T-cell (primary cell): ENCODE data around the gene ERF. TPM values are rescaled to one million over a fixed set of nuclear protein-coding genes. Genes with fewer than 3 reads are reported as not detected.
A peak's percentile ranks its signal among the peaks of the same experiment; 100 is the strongest.

ENCODE experiments used
- ATAC-seq, 4 experiments: fragments of 200-7000 bp in 3 of 4; fragments of 150-1000 bp in 1 of 4; cut with Tn5 transposase; replicated peaks in 1 of 4; 1 replicate in 3 of 4; 2 replicates in 1 of 4; pipeline ENCODE4 v1.10.0; 2021; ENCODE audit warnings: moderate library complexity in 3 of 4, mild to moderate bottlenecking in 2 of 4, moderate number of reproducible peaks in 1 of 4
- CTCF ChIA-PET, 2 donors: fragments of 300-600 bp; sonication (Branson Sonifier 250); formaldehyde crosslinking; loops; one replicate each; lab custom pipeline; 2022; ENCODE audit warnings: antibody characterized with exemption in 2 of 2; lab: Charles Lee
- POLR2A ChIA-PET, 2 donors: fragments of 300-600 bp; sonication (Branson Sonifier 250); formaldehyde crosslinking; loops; one replicate each; lab custom pipeline; 2022; ENCODE audit warnings: antibody characterized with exemption in 2 of 2; lab: Charles Lee
- DNase-seq, 35 experiments: peaks; one replicate each; pipeline versions ENCODE4 v3.0.0 to v3.0.0-alpha.2; 2013 to 2023
- H3K27ac ChIP-seq: one replicate; pipeline ENCODE4 v1.5.1; 2013; ENCODE audit warnings: low read length
- H3K27me3 ChIP-seq, 2 experiments: replicated peaks in 1 of 2; 1 replicate in 1 of 2; 2 replicates in 1 of 2; pipeline versions ENCODE4 v1.6.1 to v1.7.0; 2013; ENCODE audit warnings: low read length in 1 of 2, mixed read lengths in 1 of 2; ENCODE audit not compliant: control insufficient read depth in 2 of 2, insufficient read depth in 2 of 2; ENCODE audit errors: extremely low read depth in 1 of 2
- H3K36me3 ChIP-seq, 2 donors: 1 replicate in 1 of 2; 2 replicates in 1 of 2; pipeline versions ENCODE4 v1.6.1 to v1.7.0; 2013; ENCODE audit warnings: low read length in 1 of 2; ENCODE audit not compliant: control insufficient read depth in 2 of 2, insufficient read depth in 1 of 2; ENCODE audit errors: extremely low read depth in 1 of 2
- H3K4me1 ChIP-seq, 2 experiments: 1 replicate in 1 of 2; 2 replicates in 1 of 2; pipeline versions ENCODE4 v1.6.1 to v1.7.0; 2013; ENCODE audit warnings: low read length in 2 of 2, mixed read lengths in 1 of 2; ENCODE audit not compliant: insufficient read depth in 2 of 2, control insufficient read depth in 1 of 2; ENCODE audit errors: extremely low read depth in 1 of 2
- H3K4me3 ChIP-seq, 2 donors: 1 replicate in 1 of 2; 2 replicates in 1 of 2; pipeline versions ENCODE4 v1.5.1 to v1.7.0; 2013; ENCODE audit warnings: mild to moderate bottlenecking in 2 of 2, low read length in 1 of 2, moderate library complexity in 1 of 2; ENCODE audit not compliant: control insufficient read depth in 1 of 2; ENCODE audit errors: extremely low read depth in 1 of 2
- H3K9me3 ChIP-seq: 2 replicates; pipeline ENCODE4 v1.7.0; 2013
- H3K27ac Mint-ChIP-seq, 2 donors: one replicate each; pipeline ENCODE4 v1.8.0; 2020 to 2021; ENCODE audit warnings: mild to moderate bottlenecking in 2 of 2, mixed read lengths in 2 of 2
- H3K27me3 Mint-ChIP-seq, 2 donors: one replicate each; pipeline ENCODE4 v1.8.0; 2021 to 2022; ENCODE audit warnings: mixed read lengths in 2 of 2
- H3K36me3 Mint-ChIP-seq: one replicate; pipeline ENCODE4 v1.8.0; 2021; ENCODE audit warnings: mixed read lengths
- H3K4me1 Mint-ChIP-seq, 3 donors: one replicate each; pipeline ENCODE4 v1.8.0; 2020 to 2022; ENCODE audit warnings: mixed read lengths in 3 of 3, mild to moderate bottlenecking in 1 of 3
- H3K4me3 Mint-ChIP-seq, 3 donors: one replicate each; pipeline ENCODE4 v1.8.0; 2020 to 2022; ENCODE audit warnings: mild to moderate bottlenecking in 3 of 3, mixed read lengths in 3 of 3, moderate library complexity in 3 of 3
- H3K9me3 Mint-ChIP-seq, 3 donors: one replicate each; pipeline ENCODE4 v1.8.0; 2020 to 2022; ENCODE audit warnings: mixed read lengths in 3 of 3
- WGBS: methylation state at CpG from one replicate; pipeline ENCODE4 v1.1.5; 2013; ENCODE audit warnings: missing lambda C conversion rate; ENCODE audit not compliant: insufficient coverage; 5-methylcytosine and 5-hydroxymethylcytosine counted together
- total RNA-seq, 35 experiments: library from RNA in 6 of 35; stranded (reverse) in 6 of 35; fragments of 120-200 nt in 1 of 35; gene quantifications; one replicate each; pipeline versions ENCODE4 v1.2.1 to v1.2.4 and lab custom pipeline; 2013 to 2026

The ERF gene
- total RNA-seq, 5 donors from 2014 or later (not counting 1 experiment from before 2014, with no cell fraction given) = 35.9 to 97.3 (median 44.6) TPM

- WGBS = under 1% methylated on average over 46 of the region's 53 CpGs
These were observed 34.8 kb downstream of the ERF start, which contains the start of gene ZNF526 for GRCh38 chr19:42219812-42220750. ZNF526 (plus strand) TSS chr19:42220312; CDS start chr19:42224404, 4,092 bp downstream.

DNA sequence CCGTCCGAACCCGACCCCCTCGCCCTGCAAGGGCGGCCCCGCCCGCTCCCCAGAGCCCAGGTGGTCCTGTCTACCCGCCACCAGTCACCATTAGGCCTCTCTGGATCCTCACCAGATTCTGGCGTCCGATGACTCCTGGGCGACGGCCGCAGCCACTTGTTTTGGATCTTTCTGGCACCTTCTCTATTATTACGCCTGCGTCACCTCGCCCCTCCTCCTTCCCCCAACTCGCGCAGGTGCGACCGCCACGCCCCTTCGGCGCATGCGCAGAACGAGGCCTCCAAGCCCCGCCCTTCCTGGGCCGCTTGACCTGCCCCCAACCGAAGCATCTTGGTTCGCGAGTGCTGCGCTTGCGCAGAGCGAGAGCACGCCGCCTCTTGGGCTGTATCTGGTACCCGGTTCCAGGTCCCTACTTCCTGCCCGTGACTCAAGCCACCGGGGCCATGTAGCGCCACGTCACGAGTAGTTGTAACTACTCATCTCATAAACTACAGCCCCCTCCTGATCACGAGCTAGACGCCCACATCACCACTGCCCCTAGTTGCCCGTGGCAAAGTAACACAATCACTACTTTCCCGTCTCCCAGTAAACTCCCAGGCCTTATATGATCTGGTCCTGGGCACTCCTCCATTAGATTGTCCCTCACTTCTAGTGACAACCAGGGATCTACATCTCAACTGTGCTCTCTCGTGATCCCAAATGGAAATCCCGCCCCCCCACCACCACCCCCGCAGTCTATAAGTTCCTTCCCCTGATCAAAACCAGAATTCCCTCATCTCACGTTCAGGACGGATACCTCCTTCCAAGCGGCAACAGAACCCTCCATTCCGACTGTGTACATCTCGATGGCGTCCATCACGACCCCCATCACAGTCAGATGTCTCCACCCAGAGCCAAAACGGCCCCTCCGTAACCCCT, 37.1 kb downstream of the ERF start, which contains the start of gene DEDD2:
TSS of gene DEDD2 (minus strand) at position 158 of the 918 bp plus-strand sequence. CDS start 670 bp downstream, outside the sequence.
- Histone ChIP-seq H3K27me3 (no peaks in the 10 kb centered on the region), H3K27ac (peak within 1 kb of the TSS; percentile 97), H3K36me3 (peaks cover 0 to 38% of the 10 kb centered on the region in 2 donors), H3K4me3 (peak within 1 kb of the TSS; percentile 71 to 87), H3K9me3 (no peaks in the 10 kb centered on the region), H3K4me1 (peaks cover 40 to 83% of the 10 kb centered on the region in 2 experiments)
- DNase-seq (peak; percentile 97 to 100 (median 99)), ATAC-seq (peak; percentile 78 to 81 (median 80))
- ChIA-PET POLR2A (interaction anchor here (0.6 to 1.6 kb wide), 3 partner anchors 25 to 1952 kb away, joined by 3 read pairs; no protein-coding TSS in a partner anchor), CTCF (interaction anchor here in 1 of 2 donors (1.8 kb wide), 1 partner anchor 24 kb away, joined by 4 read pairs; the partner anchor contains the start of gene GSK3A)
- Mint-ChIP-seq H3K36me3 (peaks cover 30% of the 10 kb centered on the region), H3K27ac (peak within 1 kb of the TSS; percentile 95), H3K9me3 (no peaks in the 10 kb centered on the region), H3K27me3 (no peaks in the 10 kb centered on the region), H3K4me1 (peaks cover 75 to 82% (median 78%) of the 10 kb centered on the region in 3 donors), H3K4me3 (peak within 1 kb of the TSS; percentile 89 to 93 (median 93))
- WGBS = 16% methylated on average over 55 of the region's 57 CpGs

More at GRCh38 chr19:42219812-42220750, 34.8 kb downstream of the ERF start, which contains the start of gene ZNF526:
- ChIA-PET POLR2A (interaction anchor here (0.6 to 1.6 kb wide), 3 partner anchors 23 to 151 kb away, joined by 3 to 8 read pairs (median 5); partner anchors contain the start of gene GSK3A (in 1 of the 2)), CTCF (interaction anchor here in 1 of 2 donors (0.6 to 1.7 kb wide), 3 partner anchors 15 to 23 kb away, joined by 3 to 9 read pairs (median 5); partner anchors contain the start of gene GSK3A)
- DNase-seq (peak; percentile 92 to 98 (median 96)), ATAC-seq (peak; percentile 83 to 88 (median 84))
- Mint-ChIP-seq H3K27me3 (no peaks in the 10 kb centered on the region), H3K4me1 (peaks cover 57 to 62% (median 58%) of the 10 kb centered on the region in 3 donors), H3K27ac (peak within 1 kb of the TSS; percentile 95), H3K36me3 (peaks cover 20% of the 10 kb centered on the region), H3K4me3 (peak within 1 kb of the TSS; percentile 89 to 100 (median 99)), H3K9me3 (no peaks in the 10 kb centered on the region)
- no peaks in the 10 kb centered on the region for H3K9me3 ChIP-seq
- peak within 1 kb of the TSS; percentile 76 for H3K27ac ChIP-seq
- peak within 1 kb of the TSS; percentile 81 to 88 for H3K4me3 ChIP-seq
- H3K36me3 ChIP-seq = peaks cover 0 to 30% of the 10 kb centered on the region in 2 donors
- peaks cover 29 to 64% of the 10 kb centered on the region in 2 experiments for H3K4me1 ChIP-seq
- no peaks in the 10 kb centered on the region for H3K27me3 ChIP-seq

- 0% methylated on average over 75 of the region's 79 CpGs for WGBS
- Mint-ChIP-seq H3K27me3 (no peaks in the 10 kb centered on the region), H3K4me3 (peak overlapping the region; percentile 89 to 93 (median 93)), H3K4me1 (peaks cover 77 to 83% (median 77%) of the 10 kb centered on the region in 3 donors), H3K36me3 (peaks cover 28% of the 10 kb centered on the region), H3K27ac (peak overlapping the region; percentile 95), H3K9me3 (no peaks in the 10 kb centered on the region)
- peak overlapping the region; percentile 71 to 87 for H3K4me3 ChIP-seq
- H3K27ac ChIP-seq = peak overlapping the region; percentile 97
- ChIA-PET POLR2A (interaction anchor here (0.6 to 1.6 kb wide), 3 partner anchors 26 to 1953 kb away, joined by 3 read pairs; no protein-coding TSS in a partner anchor), CTCF (interaction anchor here in 1 of 2 donors (1.8 kb wide), 1 partner anchor 25 kb away, joined by 4 read pairs; the partner anchor contains the start of gene GSK3A)
- H3K36me3 ChIP-seq = peaks cover 8 to 42% of the 10 kb centered on the region in 2 donors
- H3K9me3 ChIP-seq = no peaks in the 10 kb centered on the region
- peak in 2 of 4 experiments; percentile 0 to 1 for ATAC-seq
- DNase-seq = peak in 5 of 35 experiments; percentile 19 to 40 (median 27)
- H3K4me1 ChIP-seq = peaks cover 42 to 84% of the 10 kb centered on the region in 2 experiments
- H3K27me3 ChIP-seq = no peaks in the 10 kb centered on the region
These were observed 38.0 kb downstream of the ERF start for GRCh38 chr19:42216653-42217519.

DNA sequence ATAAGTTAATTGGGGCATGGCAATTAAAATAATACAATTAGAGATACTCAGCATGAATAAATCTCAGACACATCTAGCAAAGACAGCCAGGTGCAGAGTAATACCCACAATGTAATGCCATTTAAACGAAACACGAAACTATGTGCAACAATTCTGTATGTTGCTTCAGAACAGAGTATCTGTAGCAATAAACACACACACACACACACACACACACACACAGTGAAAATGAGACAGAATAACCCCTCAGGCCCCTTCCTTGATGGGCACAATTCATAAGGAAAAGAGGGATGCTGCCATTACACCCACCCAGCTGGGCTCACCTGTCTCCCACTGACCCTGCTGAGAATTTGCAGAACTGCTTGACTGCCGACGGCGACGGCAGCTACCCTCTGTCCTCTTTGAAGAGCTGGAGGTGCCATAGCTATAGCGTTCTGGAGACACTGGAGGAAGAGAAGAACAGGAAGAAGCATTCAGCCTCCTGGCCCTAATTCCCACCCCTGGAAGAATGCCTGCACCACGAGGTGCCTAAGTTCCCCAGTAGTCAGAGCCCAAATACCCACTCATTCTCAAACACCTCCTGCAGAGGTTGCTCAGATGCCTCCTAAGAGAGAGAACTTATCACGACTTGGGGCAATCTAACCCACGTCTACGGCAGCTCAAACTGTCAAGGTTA, 40.0 kb downstream of the ERF start:
- Histone ChIP-seq H3K27ac (peak overlapping the region; percentile 24), H3K4me1 (peaks cover 34 to 73% of the 10 kb centered on the region in 2 experiments), H3K9me3 (no peaks in the 10 kb centered on the region), H3K27me3 (no peaks in the 10 kb centered on the region), H3K36me3 (peaks cover 11 to 54% of the 10 kb centered on the region in 2 donors), H3K4me3 (peak overlapping the region in 1 of 2 donors; percentile 40)
- WGBS = 72% methylated on average over 3 of the region's 11 CpGs
- Mint-ChIP-seq H3K4me1 (peaks cover 67 to 78% (median 76%) of the 10 kb centered on the region in 3 donors), H3K36me3 (peaks cover 30% of the 10 kb centered on the region), H3K4me3 (peak overlapping the region; percentile 89 to 93 (median 93)), H3K27me3 (no peaks in the 10 kb centered on the region), H3K27ac (peak overlapping the region; percentile 89 to 95), H3K9me3 (no peaks in the 10 kb centered on the region)
- ChIA-PET CTCF (interaction anchor here in 1 of 2 donors (1.1 kb wide), 1 partner anchor 14 kb away, joined by 3 read pairs; no protein-coding TSS in a partner anchor), POLR2A (no interaction called here)
- ATAC-seq = no peak
- no peak for DNase-seq
